Esophagus muscularis mucosa (tissue), 3 donors: Measurements from ENCODE around the gene TIMP2.

Experiments
- CTCF ChIP-seq, 3 experiments: fragments of 200-600 bp in 2 of 3; fragments of 450-650 bp in 1 of 3; sonication (generic) in 2 of 3; IDR thresholded peaks; one replicate each; pipeline ENCODE4 v1.5.1; 2017 to 2019; ENCODE audit warnings: antibody characterized with exemption in 3 of 3, mild to moderate bottlenecking in 2 of 3, moderate library complexity in 1 of 3
- POLR2A ChIP-seq: fragments of 450-650 bp; IDR thresholded peaks from one replicate; pipeline ENCODE4 v1.6.1; 2017; ENCODE audit warnings: antibody characterized with exemption, moderate library complexity, mild to moderate bottlenecking, low read depth

GRCh38 chr17:78905116-78905515 is 20.1 kb downstream of the TIMP2 start:
- TF ChIP-seq CTCF (IDR thresholded peaks at IDR 0.05), result no peak
- no peak for TF ChIP-seq POLR2A
